Measurements from ENCODE around the gene GALNT14. TPM values are rescaled to one million over a fixed set of nuclear protein-coding genes. Genes with fewer than 3 reads are reported as not detected.

The GALNT14 gene
- total RNA-seq, 4 donors from 2014 or later: 3.2 to 6.6 (median 4.7) TPM

DNA sequence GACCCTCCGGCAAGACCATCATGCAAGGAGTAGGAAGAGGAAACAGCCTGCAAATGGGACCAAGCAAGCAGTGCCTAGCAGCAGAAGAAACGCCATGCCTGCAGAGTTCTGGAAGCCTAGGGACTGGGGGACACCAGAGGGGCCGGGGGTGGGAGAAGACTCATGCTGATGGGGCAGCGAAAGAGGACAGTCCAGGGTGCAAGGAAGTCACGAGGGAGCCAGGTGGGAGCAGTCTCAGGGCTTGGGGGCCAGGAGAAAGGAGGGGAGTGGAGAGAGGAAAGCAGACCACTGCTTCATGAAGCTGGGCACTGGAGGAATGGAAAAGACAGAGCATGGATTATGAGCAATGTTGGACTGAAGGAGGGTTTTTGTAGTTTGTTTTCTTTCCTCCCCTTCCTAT, 211.6 kb downstream of the GALNT14 start:
- H3K9me3 ChIP-seq: no peaks in the 10 kb centered on the region
- no peak overlapping the region for H3K27ac ChIP-seq
- no peaks in the 10 kb centered on the region for H3K27me3 ChIP-seq
- no peaks in the 10 kb centered on the region for H3K36me3 ChIP-seq
- no peaks in the 10 kb centered on the region for H3K4me1 ChIP-seq
- TF ChIP-seq, protein P1, sequence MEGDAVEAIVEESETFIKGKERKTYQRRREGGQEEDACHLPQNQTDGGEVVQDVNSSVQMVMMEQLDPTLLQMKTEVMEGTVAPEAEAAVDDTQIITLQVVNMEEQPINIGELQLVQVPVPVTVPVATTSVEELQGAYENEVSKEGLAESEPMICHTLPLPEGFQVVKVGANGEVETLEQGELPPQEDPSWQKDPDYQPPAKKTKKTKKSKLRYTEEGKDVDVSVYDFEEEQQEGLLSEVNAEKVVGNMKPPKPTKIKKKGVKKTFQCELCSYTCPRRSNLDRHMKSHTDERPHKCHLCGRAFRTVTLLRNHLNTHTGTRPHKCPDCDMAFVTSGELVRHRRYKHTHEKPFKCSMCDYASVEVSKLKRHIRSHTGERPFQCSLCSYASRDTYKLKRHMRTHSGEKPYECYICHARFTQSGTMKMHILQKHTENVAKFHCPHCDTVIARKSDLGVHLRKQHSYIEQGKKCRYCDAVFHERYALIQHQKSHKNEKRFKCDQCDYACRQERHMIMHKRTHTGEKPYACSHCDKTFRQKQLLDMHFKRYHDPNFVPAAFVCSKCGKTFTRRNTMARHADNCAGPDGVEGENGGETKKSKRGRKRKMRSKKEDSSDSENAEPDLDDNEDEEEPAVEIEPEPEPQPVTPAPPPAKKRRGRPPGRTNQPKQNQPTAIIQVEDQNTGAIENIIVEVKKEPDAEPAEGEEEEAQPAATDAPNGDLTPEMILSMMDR (IDR thresholded peaks at IDR 0.05): no peak
- TF ChIP-seq EP300 (IDR thresholded peaks at IDR 0.05): no peak
- TF ChIP-seq POLR2AphosphoS5 (IDR thresholded peaks at IDR 0.05): no peak
- no peak for DNase-seq (ENCODE audit: low spot score in 2 of 2)
- no peak overlapping the region for H3K4me3 ChIP-seq
- WGBS: 88% methylated on average over 5 of the region's 5 CpGs

- Histone ChIP-seq H3K9me3 (no peaks in the 10 kb centered on the region), H3K4me1 (no peaks in the 10 kb centered on the region), H3K27me3 (no peaks in the 10 kb centered on the region), H3K27ac (no peak overlapping the region), H3K4me3 (no peak overlapping the region), H3K36me3 (no peaks in the 10 kb centered on the region)
- 92% methylated on average over 4 of the region's 5 CpGs for WGBS
- no peak for DNase-seq (ENCODE audit: low spot score in 2 of 2)
- TF ChIP-seq POLR2A (IDR thresholded peaks at IDR 0.05) (no peak), EP300 (IDR thresholded peaks at IDR 0.05) (no peak), POLR2AphosphoS5 (IDR thresholded peaks at IDR 0.05) (no peak)
- TF ChIP-seq, protein P1 (IDR thresholded peaks at IDR 0.05): no peak
These were observed 214.6 kb downstream of the GALNT14 start for GRCh38 chr2:30923623-30924022.

- no peaks in the 10 kb centered on the region for H3K4me1 ChIP-seq
- no peaks in the 10 kb centered on the region for H3K27me3 ChIP-seq
- H3K4me3 ChIP-seq: no peak overlapping the region
- DNase-seq (ENCODE audit: low spot score in 2 of 2): peak in 1 of 2 donors; percentile 29
- H3K9me3 ChIP-seq: no peaks in the 10 kb centered on the region
- WGBS: 100% methylated on average over 2 of the region's 5 CpGs
- no peak overlapping the region for H3K27ac ChIP-seq
- no peak for TF ChIP-seq POLR2AphosphoS5 (IDR thresholded peaks at IDR 0.05)
- TF ChIP-seq EP300 (IDR thresholded peaks at IDR 0.05): no peak
- TF ChIP-seq, protein P1 (IDR thresholded peaks at IDR 0.05): no peak
- no peak for TF ChIP-seq POLR2A (IDR thresholded peaks at IDR 0.05)
- H3K36me3 ChIP-seq: no peaks in the 10 kb centered on the region
These were observed 217.7 kb downstream of the GALNT14 start for GRCh38 chr2:30920511-30920910.

DNA sequence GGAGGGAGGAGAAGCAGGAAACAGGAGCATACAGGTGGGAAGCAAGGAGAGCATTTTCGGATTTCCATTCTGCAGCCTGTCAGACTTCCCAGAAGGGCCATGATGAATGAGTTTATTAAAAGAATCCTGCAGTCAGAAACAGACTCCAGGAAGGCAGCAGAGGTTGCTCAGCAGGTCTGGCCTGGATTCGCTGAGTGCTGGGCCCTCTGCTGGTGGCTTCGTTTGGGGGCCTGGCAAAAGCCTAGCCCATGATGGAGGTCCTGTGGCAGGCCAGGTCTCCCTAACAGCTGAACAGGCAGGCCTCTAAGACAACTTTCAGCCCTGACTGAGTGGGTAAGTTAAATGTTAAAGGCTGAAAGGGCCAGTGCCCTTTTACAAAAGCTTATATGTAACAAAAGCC, 222.8 kb downstream of the GALNT14 start:
- TF ChIP-seq POLR2AphosphoS5 (IDR thresholded peaks at IDR 0.05) (no peak), EP300 (IDR thresholded peaks at IDR 0.05) (no peak), POLR2A (IDR thresholded peaks at IDR 0.05) (no peak)
- TF ChIP-seq, protein P1 (IDR thresholded peaks at IDR 0.05): no peak
- no peak for DNase-seq (ENCODE audit: low spot score in 2 of 2)
- H3K9me3 ChIP-seq: no peaks in the 10 kb centered on the region
- H3K27me3 ChIP-seq: no peaks in the 10 kb centered on the region
- H3K36me3 ChIP-seq: no peaks in the 10 kb centered on the region
- H3K4me3 ChIP-seq: no peak overlapping the region
- no peak overlapping the region for H3K27ac ChIP-seq
- no peaks in the 10 kb centered on the region for H3K4me1 ChIP-seq
- 55% methylated on average over 3 of the region's 3 CpGs for WGBS

GRCh38 chr2:30914456-30914855, 223.8 kb downstream of the GALNT14 start:
- H3K9me3 ChIP-seq: no peaks in the 10 kb centered on the region
- 89% methylated on average over 5 of the region's 5 CpGs for WGBS
- H3K4me1 ChIP-seq: no peaks in the 10 kb centered on the region
- H3K27ac ChIP-seq: no peak overlapping the region
- H3K27me3 ChIP-seq: no peaks in the 10 kb centered on the region
- H3K4me3 ChIP-seq: no peak overlapping the region
- no peaks in the 10 kb centered on the region for H3K36me3 ChIP-seq
- DNase-seq (ENCODE audit: low spot score in 2 of 2): no peak
- TF ChIP-seq, protein P1 (IDR thresholded peaks at IDR 0.05): no peak
- no peak for TF ChIP-seq EP300 (IDR thresholded peaks at IDR 0.05)
- no peak for TF ChIP-seq POLR2AphosphoS5 (IDR thresholded peaks at IDR 0.05)
- TF ChIP-seq POLR2A (IDR thresholded peaks at IDR 0.05): no peak

All from suprapubic skin (tissue), 4 donors.